GM19023 (cell line): ENCODE measurements around the gene ZBTB7A.
"Not testable (repeated sequence)": the region's sequence is repeated elsewhere in the genome, so short reads cannot be mapped to it uniquely, and the experiment has no call there.

ENCODE experiments used
- ATAC-seq: cut with Tn5 transposase; IDR thresholded peaks from one replicate; pipeline ENCODE4 v1.9.1; 2021; ENCODE audit warnings: mild to moderate bottlenecking, moderate library complexity; ENCODE audit not compliant: unreplicated experiment

Gene ZBTB7A

DNA sequence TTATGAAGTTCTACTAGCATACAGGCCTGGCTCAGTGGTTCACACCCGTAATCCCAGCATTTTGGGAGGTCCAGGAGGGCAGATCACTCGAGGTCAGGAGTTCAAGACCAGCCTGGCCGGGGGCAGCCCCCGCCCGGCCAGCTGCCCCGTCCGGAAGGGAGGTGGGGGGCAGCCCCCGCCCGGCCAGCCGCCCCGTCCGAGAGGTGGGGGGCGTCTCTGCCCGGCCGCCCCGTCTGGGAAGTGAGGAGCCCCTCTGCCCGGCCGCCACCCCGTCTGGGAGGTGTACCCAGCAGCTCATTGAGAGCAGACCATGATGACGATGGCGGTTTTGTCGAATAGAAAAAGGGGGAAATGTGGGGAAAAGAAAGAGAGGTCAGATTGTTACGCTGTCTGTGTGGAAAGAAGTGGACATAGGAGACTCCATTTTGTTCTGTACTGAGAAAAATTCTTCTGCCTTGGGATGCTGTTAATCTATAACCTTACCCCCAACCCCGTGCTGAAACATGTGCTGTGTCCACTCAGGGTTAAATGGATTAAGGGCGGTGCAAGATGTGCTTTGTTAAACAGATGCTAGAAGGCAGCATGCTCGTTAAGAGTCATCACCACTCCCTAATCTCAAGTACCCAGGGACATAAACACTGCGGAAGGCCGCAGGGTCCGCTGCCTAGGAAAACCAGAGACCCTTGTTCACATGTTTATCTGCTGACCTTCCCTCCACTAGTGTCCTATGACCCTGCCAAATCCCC is 67.9 kb downstream of the ZBTB7A start:
- not testable (repeated sequence) for ATAC-seq

DNA sequence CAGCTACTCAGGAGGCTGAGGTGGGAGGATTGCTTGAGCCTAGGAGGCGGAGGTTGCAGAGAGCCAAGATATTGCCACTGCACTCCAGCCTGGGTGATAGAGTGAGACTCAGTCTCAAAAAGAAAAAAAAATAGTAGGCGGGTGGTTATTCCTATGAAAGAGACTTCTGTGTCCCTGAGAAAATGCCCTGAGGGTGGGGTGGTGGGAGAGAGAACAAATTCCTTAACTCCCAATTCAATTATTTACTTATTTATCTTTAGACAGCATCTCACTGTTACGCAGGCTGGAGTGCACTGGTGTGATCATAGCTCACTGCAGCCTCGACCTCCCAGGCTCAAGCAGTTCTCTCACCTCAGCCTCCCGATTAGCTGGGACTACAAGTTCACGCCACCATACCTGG is 71.1 kb downstream of the ZBTB7A start:
- no peak for ATAC-seq
